T-helper 2 cell treated with Interferon-gamma antibody and Interleukin-4, amounts not matched to agents 5 μg/mL and 100 μg/mL, for 36 hours (primary cell): ENCODE measurements around the gene CDC123.

Source experiments
- DNase-seq: peaks from one replicate; pipeline ENCODE4 v3.0.0; 2021; ENCODE audit warnings: low spot score
- H3K27ac Mint-ChIP-seq: one replicate; pipeline ENCODE4 v1.8.0; 2021; ENCODE audit warnings: mild to moderate bottlenecking, mixed read lengths
- H3K27me3 Mint-ChIP-seq: one replicate; pipeline ENCODE4 v1.8.0; 2021; ENCODE audit warnings: low read depth, mixed read lengths
- H3K36me3 Mint-ChIP-seq: one replicate; pipeline ENCODE4 v1.8.0; 2021; ENCODE audit warnings: low read depth, mixed read lengths
- H3K4me1 Mint-ChIP-seq: one replicate; pipeline ENCODE4 v1.8.0; 2021; ENCODE audit warnings: low read depth, mixed read lengths
- H3K4me3 Mint-ChIP-seq: one replicate; pipeline ENCODE4 v1.8.0; 2022; ENCODE audit warnings: mild to moderate bottlenecking, moderate library complexity, mixed read lengths
- H3K9me3 Mint-ChIP-seq: one replicate; pipeline ENCODE4 v1.8.0; 2021; ENCODE audit warnings: mixed read lengths

The CDC123 gene

DNA sequence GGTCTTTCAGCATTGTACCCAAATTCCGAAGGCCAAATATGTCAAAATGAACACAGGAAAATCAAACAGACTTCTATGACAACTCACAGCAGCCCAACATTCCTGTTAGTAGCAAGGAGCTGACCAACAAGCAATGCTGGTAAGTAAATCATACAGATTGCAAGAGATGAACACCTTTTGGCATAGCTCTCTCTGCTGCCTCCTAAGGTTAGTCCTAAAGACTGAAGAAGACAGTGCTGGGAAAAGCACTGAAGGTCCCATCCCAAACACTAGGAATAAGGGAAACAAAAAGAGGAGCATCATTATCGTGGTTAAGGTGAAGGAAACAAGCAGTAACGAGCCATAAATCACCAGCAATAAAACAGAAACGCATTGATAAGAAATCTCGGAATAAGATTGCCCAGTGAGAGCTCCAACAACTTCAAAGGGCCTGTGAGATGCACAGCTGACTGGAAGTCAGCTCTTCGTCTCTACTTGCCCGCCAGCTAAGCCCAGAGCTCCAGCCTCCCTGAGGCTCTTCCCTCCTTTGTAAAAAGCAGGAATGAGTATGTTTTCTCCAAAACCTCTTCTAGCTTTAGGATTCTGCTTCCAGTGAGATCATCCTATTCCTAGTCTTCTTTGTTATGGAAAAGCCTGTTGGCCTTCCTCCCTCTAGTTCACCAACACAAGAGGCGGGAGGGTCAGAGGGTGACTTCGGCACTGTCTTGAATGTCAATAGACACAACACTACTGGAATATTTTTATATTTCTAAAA is 15.6 kb upstream of the CDC123 start:
- no peaks in the 10 kb centered on the region for H3K9me3 Mint-ChIP-seq
- peaks cover 56% of the 10 kb centered on the region for H3K36me3 Mint-ChIP-seq
- H3K27me3 Mint-ChIP-seq, result no peaks in the 10 kb centered on the region
- H3K4me3 Mint-ChIP-seq, result no peak overlapping the region
- H3K4me1 Mint-ChIP-seq, result peaks cover 22% of the 10 kb centered on the region
- DNase-seq, result no peak
- H3K27ac Mint-ChIP-seq, result peak overlapping the region; percentile 91

DNA sequence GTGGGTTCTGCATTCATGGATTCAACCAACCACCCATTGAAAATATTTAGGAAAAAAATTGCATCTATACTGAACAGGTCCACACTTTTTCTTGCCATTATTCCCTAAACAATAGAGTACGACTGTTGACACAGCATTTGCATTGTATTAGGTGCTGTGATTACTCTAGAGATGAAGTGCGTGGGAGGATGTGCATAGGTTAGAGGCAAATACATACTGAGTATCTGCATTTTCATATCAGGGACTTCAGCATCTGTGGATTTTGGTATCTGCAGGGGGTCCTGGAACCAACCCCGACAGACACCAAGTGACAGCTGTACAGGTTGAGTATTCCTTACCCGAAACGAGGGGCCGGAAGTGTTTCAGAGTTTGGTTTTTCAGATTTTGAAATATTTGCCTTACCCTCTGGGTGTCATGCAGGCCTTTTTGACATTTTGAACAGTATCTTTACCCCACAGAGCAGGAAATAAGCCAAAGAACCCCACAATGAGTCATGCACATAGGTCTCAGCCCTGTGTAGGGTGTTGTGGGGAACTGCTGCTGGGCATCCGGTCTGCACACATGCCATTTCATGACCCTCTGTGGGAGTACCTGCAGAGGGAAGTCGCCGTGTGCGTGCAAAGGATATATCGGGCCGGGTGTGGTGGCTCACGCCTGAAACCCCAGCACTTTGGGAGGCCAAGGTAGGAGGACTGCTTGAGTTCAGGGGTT is 14.8 kb upstream of the CDC123 start:
- peak; percentile 74 for DNase-seq
- H3K4me3 Mint-ChIP-seq, result peak overlapping the region; percentile 42
- no peaks in the 10 kb centered on the region for H3K27me3 Mint-ChIP-seq
- peaks cover 61% of the 10 kb centered on the region for H3K36me3 Mint-ChIP-seq
- no peaks in the 10 kb centered on the region for H3K9me3 Mint-ChIP-seq
- H3K4me1 Mint-ChIP-seq, result peaks cover 24% of the 10 kb centered on the region
- peak overlapping the region; percentile 91 for H3K27ac Mint-ChIP-seq

DNA sequence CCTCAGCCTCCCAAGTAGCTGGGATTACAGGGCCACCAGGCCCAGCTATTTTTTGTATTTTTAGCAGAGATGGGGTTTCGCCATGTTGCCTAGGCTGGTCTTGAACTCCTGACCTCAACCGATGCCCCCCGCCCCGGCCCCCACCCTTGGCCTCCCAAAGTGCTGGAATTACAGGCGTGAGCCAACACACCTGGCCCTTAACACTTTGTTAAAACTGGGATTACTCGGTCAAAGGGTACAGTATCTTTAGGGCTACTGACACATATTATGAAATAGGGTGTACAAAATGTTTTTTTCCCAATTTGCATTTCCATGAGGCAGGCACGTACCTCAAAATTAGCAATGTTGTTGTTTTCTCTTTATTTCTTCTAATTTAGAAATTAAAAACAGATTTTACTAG is 11.8 kb upstream of the CDC123 start:
- Mint-ChIP-seq H3K36me3 (peaks cover 73% of the 10 kb centered on the region), H3K27ac (no peak overlapping the region), H3K4me3 (no peak overlapping the region), H3K4me1 (peaks cover 35% of the 10 kb centered on the region), H3K27me3 (no peaks in the 10 kb centered on the region), H3K9me3 (no peaks in the 10 kb centered on the region)
- DNase-seq, result no peak

DNA sequence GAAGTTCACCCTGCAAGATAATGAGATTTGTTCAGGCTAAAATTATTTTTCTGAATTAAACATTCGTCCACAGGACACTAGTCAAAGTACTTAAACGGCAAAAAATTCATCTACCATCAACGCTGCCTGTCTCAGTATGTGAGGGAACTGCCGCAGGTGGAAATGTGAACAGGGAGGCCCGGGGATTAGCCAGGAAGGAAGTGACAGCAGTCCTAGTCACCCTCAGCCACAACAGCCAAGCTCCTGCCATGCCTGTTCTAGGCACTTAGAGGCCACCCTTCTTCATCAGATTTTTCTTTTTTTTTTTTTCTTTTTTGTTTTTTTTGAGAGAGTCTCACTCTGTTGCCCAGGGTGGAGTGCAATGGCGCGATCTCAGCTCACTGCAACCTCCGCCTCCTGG is 9.7 kb upstream of the CDC123 start:
- H3K27ac Mint-ChIP-seq, result peak overlapping the region; percentile 64
- H3K27me3 Mint-ChIP-seq, result no peaks in the 10 kb centered on the region
- H3K4me1 Mint-ChIP-seq, result peaks cover 22% of the 10 kb centered on the region
- H3K4me3 Mint-ChIP-seq, result no peak overlapping the region
- DNase-seq, result no peak
- peaks cover 58% of the 10 kb centered on the region for H3K36me3 Mint-ChIP-seq
- H3K9me3 Mint-ChIP-seq, result no peaks in the 10 kb centered on the region

DNA sequence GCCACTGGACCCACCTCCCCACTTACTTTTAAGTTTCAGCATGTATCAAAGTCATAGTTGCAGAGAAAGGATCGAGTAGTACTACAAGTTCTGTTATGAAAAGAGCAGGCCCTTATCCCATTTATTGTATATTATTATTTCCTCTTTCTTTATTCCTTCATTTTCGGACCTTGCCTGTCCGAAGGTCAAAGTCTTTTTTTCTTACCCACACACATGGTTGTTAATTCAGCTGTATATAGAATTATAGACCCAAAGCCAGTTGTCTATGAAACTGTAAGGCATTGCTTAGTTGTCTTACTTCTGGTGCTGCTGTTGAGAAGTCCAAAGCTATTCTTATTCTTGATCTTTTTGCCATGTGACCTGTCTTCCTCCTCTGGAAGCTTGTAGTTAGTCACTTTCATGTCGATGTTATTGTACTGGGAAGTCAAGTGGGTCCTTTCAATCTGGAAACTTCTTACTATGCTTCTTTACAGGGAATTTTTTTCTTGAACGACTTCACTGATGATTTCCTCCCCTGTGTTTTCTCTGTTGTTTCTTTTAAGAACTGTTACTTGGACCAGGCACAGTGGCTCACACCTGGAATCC is 8.6 kb upstream of the CDC123 start:
- peaks cover 29% of the 10 kb centered on the region for H3K4me1 Mint-ChIP-seq
- peak overlapping the region; percentile 28 for H3K27ac Mint-ChIP-seq
- H3K36me3 Mint-ChIP-seq, result peaks cover 53% of the 10 kb centered on the region
- no peaks in the 10 kb centered on the region for H3K9me3 Mint-ChIP-seq
- H3K4me3 Mint-ChIP-seq, result no peak overlapping the region
- no peaks in the 10 kb centered on the region for H3K27me3 Mint-ChIP-seq
- no peak for DNase-seq

DNA sequence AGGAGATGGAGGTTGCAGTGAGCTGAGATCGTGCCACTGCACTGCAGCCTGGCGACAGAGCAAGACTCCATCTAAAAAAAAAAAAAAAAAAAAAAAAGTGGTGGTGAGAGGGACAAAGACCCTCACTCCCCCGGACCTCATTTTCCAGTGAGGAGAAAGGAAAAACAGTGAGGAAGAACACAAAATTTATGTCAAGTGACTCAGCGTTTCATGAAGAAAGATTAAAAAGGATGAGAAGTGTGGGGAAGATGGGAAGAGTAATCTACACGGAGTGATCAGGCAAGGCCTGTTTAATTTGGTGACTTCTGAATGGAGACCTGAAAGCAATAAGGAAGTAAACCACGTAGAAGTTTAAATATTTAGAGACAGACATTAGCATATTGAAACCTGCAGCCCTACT is 7.3 kb upstream of the CDC123 start:
- no peak overlapping the region for H3K27ac Mint-ChIP-seq
- no peaks in the 10 kb centered on the region for H3K27me3 Mint-ChIP-seq
- H3K4me1 Mint-ChIP-seq, result peaks cover 32% of the 10 kb centered on the region
- H3K36me3 Mint-ChIP-seq, result peaks cover 50% of the 10 kb centered on the region
- no peak for DNase-seq
- H3K4me3 Mint-ChIP-seq, result no peak overlapping the region
- no peaks in the 10 kb centered on the region for H3K9me3 Mint-ChIP-seq

DNA sequence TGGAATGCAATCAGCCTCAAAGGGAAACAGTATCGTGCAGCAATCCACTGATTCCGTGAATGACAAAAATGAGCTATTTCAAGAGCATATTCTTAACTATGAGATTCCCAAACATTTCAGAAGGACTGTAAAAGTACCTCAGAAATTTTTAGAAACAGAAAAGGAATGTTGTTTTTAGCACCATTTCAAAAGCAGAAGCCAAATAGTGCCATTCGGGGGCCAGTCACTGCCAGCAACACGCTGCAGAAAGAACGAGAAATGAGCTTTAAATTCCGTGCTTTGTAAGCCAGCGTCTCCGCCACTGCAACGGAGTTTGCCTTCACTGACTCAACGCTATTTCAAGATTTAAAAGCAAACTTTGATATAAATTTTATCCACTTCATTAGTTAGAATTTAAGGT is 6.6 kb upstream of the CDC123 start:
- H3K36me3 Mint-ChIP-seq, result peaks cover 47% of the 10 kb centered on the region
- no peak overlapping the region for H3K4me3 Mint-ChIP-seq
- no peak overlapping the region for H3K27ac Mint-ChIP-seq
- no peaks in the 10 kb centered on the region for H3K9me3 Mint-ChIP-seq
- H3K27me3 Mint-ChIP-seq, result no peaks in the 10 kb centered on the region
- H3K4me1 Mint-ChIP-seq, result peaks cover 36% of the 10 kb centered on the region
- DNase-seq, result no peak

DNA sequence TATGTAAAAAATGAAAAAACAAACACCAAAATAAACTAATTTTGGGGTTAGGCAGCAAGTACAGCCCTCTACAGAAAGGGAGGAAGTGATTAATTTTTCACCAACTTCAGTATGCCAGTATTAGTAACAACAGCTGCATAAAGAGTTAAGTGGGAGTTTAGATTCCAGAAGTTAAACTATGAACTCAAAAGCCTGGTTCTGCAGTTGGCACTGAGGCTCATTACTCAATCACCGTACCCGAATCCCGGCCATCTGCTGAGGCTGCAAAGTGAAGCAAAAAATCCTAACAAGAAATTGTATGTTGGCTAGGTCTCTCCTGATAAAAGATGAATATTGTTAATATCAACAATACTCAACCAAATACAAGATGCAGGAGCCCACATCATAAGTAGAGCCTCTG is 4.3 kb upstream of the CDC123 start:
- Mint-ChIP-seq H3K36me3 (peaks cover 33% of the 10 kb centered on the region), H3K27ac (peak overlapping the region; percentile 52), H3K4me3 (no peak overlapping the region), H3K9me3 (no peaks in the 10 kb centered on the region), H3K4me1 (peaks cover 33% of the 10 kb centered on the region), H3K27me3 (no peaks in the 10 kb centered on the region)
- DNase-seq, result no peak

DNA sequence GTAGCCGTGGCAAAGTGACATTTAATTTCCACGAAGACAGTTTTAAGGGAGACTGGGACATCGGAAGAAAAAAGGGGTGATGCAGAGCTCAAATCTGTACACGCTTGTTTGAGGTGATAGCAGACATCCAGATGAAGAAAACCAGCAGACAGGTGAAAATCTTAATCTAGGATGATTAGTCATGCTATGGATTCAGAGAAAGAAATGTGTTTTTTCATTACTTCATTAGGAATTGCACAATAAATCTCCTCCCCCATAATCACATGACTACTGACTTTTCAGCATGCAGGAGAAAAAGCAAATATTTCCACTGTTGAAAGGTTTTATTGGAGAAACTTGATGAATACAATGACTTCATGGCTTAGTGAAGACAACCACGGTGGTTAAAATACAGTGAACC is 2.8 kb upstream of the CDC123 start:
- Mint-ChIP-seq H3K27me3 (no peaks in the 10 kb centered on the region), H3K4me3 (no peak overlapping the region), H3K9me3 (no peaks in the 10 kb centered on the region), H3K27ac (peak overlapping the region; percentile 27), H3K36me3 (peaks cover 22% of the 10 kb centered on the region), H3K4me1 (peaks cover 30% of the 10 kb centered on the region)
- no peak for DNase-seq

DNA sequence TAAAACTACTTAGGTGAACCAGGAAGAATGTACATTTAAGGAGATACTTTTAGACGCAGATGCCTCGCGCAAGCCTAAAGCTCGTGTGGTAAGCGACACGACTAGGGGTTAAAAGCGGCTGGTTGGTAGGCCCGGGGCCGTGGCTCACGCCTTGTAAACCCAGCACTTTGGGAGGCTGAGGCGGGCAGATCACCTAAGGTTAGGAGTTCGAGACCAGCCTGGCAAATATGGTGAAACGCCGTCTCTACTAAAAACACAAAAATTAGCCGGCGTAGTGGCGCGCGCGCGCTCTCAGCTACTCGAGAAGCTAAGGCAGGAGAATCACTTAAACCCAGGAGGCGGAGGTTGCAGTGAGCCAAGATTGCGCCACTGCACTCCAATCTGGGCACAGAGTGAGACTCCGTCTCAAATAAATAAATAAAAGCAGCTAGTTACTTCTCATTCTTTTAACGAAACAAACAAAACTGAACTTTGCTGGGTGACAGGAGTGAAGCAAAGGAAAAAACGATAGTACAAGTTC is 1.2 kb upstream of the CDC123 start:
- peak; percentile 30 for DNase-seq
- peaks cover 41% of the 10 kb centered on the region for H3K4me1 Mint-ChIP-seq

DNA sequence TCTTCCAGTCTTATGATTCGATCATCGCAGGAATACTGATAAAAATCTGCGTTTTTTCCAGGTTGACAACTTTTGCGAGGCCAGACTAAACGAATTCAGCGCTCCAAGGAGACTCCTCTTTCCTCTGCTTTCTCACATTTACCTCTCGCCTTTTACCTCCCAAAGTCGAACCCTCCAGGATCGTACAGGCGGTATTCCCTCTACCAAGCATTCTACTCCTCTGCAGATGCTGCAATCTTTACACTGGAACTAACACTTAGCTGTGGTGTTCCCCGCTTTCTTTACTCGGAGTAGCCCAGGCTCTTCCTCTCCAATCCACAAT is 746 bp upstream of the CDC123 start:
- H3K36me3 Mint-ChIP-seq, result peaks cover 29% of the 10 kb centered on the region
- peaks cover 39% of the 10 kb centered on the region for H3K4me1 Mint-ChIP-seq
- H3K27ac Mint-ChIP-seq, result peak overlapping the region; percentile 98
- no peaks in the 10 kb centered on the region for H3K27me3 Mint-ChIP-seq
- DNase-seq, result no peak
- peak overlapping the region; percentile 90 for H3K4me3 Mint-ChIP-seq
- H3K9me3 Mint-ChIP-seq, result no peaks in the 10 kb centered on the region

More for the DNA sequence above, 1.2 kb upstream of the CDC123 start:
- H3K27ac Mint-ChIP-seq, result peak overlapping the region; percentile 98
- peaks cover 29% of the 10 kb centered on the region for H3K36me3 Mint-ChIP-seq
- H3K4me3 Mint-ChIP-seq, result peak overlapping the region; percentile 90
- no peaks in the 10 kb centered on the region for H3K9me3 Mint-ChIP-seq
- no peaks in the 10 kb centered on the region for H3K27me3 Mint-ChIP-seq

DNA sequence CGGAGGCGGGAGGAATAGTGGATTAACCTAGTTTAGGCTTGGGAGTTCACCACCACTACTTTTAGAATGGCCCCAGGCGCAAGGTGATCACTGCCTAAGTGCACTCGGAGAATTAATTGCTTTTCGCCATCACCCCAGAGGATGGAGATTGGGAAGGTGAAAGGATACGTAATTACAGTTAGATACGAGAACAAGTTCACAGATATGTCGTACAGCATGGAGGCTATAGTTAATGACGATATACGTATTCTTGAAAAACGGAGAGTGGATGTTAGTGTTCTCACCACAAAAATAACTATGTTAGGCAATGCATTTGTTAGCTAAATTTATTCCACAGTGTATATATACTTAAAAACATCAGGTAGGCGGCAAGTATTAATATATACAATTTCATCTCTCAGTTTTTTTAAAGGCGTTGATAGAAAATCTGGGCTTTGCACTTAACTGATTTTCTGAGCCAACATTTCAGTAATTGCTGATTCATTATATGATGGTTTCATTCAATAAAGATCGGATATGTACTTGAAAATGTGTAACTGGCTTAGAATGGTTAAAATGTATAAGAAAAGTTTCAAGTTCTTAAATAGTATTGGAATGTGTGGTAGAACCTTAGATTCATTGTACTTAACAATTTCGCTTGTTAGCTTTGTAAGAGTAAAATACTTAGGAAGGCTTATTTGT is 683 bp downstream of the CDC123 start:
- H3K27me3 Mint-ChIP-seq, result no peaks in the 10 kb centered on the region
- H3K4me1 Mint-ChIP-seq, result peaks cover 40% of the 10 kb centered on the region
- no peaks in the 10 kb centered on the region for H3K9me3 Mint-ChIP-seq
- peak overlapping the region; percentile 98 for H3K27ac Mint-ChIP-seq
- peaks cover 37% of the 10 kb centered on the region for H3K36me3 Mint-ChIP-seq
- DNase-seq, result no peak
- peak overlapping the region; percentile 90 for H3K4me3 Mint-ChIP-seq

DNA sequence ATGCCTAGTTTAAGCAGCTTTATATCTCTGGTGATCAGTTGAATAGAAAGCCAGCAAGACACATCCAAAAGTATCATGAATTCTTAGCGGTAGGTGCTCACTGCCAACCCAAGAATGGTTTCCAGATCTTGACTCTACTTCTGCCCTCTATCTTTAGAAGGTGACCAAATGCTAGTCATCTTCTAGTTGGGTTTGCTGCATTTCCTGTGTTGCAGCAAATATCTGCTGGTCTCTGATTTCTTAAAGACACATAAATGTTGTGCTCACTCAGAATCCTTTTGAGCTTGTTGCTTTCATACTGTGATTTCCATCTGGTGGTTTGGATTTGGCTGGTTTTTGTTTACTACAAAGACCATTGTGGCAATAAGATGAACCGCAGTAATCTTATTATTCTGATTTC is 2.2 kb downstream of the CDC123 start:
- Mint-ChIP-seq H3K27me3 (no peaks in the 10 kb centered on the region), H3K9me3 (no peaks in the 10 kb centered on the region), H3K27ac (no peak overlapping the region), H3K36me3 (peaks cover 34% of the 10 kb centered on the region), H3K4me1 (peaks cover 35% of the 10 kb centered on the region), H3K4me3 (peak overlapping the region; percentile 69)
- DNase-seq, result no peak

DNA sequence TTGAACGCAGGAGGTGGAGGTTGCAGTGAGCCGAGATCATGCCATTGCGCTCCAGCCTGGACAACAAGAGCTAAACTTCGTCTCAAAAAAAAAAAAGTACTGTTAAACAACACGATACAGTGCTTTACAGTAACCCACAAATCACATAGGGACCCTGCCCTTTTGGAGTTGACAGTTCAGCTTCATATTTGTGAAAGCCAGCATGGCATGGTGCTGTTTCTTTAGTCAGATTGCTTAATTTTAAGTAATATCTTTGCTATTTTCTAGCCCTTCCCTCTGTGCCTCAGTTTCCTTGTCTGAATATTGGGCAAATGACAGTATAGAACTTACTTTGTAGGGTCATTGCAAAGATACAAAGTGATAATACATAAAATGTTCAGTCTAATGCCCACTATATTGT is 4.9 kb downstream of the CDC123 start:
- Mint-ChIP-seq H3K27ac (no peak overlapping the region), H3K36me3 (peaks cover 44% of the 10 kb centered on the region), H3K4me1 (peaks cover 33% of the 10 kb centered on the region)

More for the DNA sequence above, 4.9 kb downstream of the CDC123 start:
- no peaks in the 10 kb centered on the region for H3K27me3 Mint-ChIP-seq
- no peaks in the 10 kb centered on the region for H3K9me3 Mint-ChIP-seq
- DNase-seq, result no peak
- H3K4me3 Mint-ChIP-seq, result no peak overlapping the region
